Stimulated activated naive B cell treated with anti-CD40 and anti-IgM and Interleukin-4, amounts not matched to agents 10 μg/mL and 1 μg/mL and 100 μg/mL, for 72 hours (primary cell): Measurements from ENCODE around the gene DHRSX.

Experiments
- ATAC-seq, 2 donors: fragments of 150-1000 bp; cut with Tn5 transposase; replicated peaks; 2 replicates each; pipeline ENCODE4 v1.10.0; 2021; ENCODE audit warnings: moderate library complexity in 1 of 2
- DNase-seq: peaks from one replicate; pipeline ENCODE4 v3.0.0; 2021
- H3K27ac Mint-ChIP-seq: one replicate; pipeline ENCODE4 v1.8.0; 2022; ENCODE audit warnings: mild to moderate bottlenecking, mixed read lengths
- H3K27me3 Mint-ChIP-seq, 2 donors: one replicate each; pipeline ENCODE4 v1.8.0; 2022; ENCODE audit warnings: mixed read lengths in 2 of 2
- H3K36me3 Mint-ChIP-seq, 2 donors: one replicate each; pipeline ENCODE4 v1.8.0; 2022; ENCODE audit warnings: mixed read lengths in 2 of 2, mild to moderate bottlenecking in 1 of 2
- H3K4me1 Mint-ChIP-seq, 2 donors: one replicate each; pipeline ENCODE4 v1.8.0; 2022; ENCODE audit warnings: mixed read lengths in 2 of 2, mild to moderate bottlenecking in 1 of 2
- H3K4me3 Mint-ChIP-seq, 2 donors: one replicate each; pipeline ENCODE4 v1.8.0; 2022; ENCODE audit warnings: mild to moderate bottlenecking in 2 of 2, mixed read lengths in 2 of 2, moderate library complexity in 1 of 2
- H3K9me3 Mint-ChIP-seq, 2 donors: one replicate each; pipeline ENCODE4 v1.8.0; 2022; ENCODE audit warnings: mixed read lengths in 2 of 2, mild to moderate bottlenecking in 1 of 2

Gene DHRSX

DNA sequence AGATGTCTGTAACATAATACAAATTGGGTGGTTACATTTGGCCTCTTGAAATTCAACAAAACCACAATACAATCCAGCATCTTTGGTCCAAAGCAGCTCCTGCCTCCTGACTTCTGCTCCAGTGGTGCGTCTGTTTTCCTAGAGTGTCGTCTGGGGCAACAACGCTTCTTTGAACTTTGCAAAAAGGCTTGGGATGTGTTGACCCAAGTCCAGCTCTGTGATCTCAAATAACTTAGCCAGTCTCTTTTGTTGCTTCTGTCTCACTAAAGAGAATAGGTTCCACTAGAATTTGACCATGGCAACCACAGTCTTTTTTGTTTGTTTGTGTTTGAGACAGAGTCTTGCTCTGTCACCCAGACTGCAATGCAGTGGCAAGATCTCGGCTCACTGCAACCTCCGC lies 324.0 kb downstream of the DHRSX start:
- DNase-seq (no peak), ATAC-seq (no peak)
- no peak overlapping the region for H3K4me3 Mint-ChIP-seq
- no peak overlapping the region for H3K27ac Mint-ChIP-seq
- H3K36me3 Mint-ChIP-seq: peaks cover 3 to 12% of the 10 kb centered on the region in 2 donors
- no peaks in the 10 kb centered on the region for H3K27me3 Mint-ChIP-seq
- no peaks in the 10 kb centered on the region for H3K9me3 Mint-ChIP-seq
- H3K4me1 Mint-ChIP-seq: peaks cover 11 to 13% of the 10 kb centered on the region in 2 donors

GRCh38 chrX:2176274-2176673 lies 324.5 kb downstream of the DHRSX start:
- DNase-seq: no peak
- Mint-ChIP-seq H3K4me3 (no peak overlapping the region), H3K27ac (no peak overlapping the region), H3K36me3 (peaks cover 3 to 14% of the 10 kb centered on the region in 2 donors), H3K9me3 (no peaks in the 10 kb centered on the region), H3K4me1 (peaks cover 11 to 13% of the 10 kb centered on the region in 2 donors), H3K27me3 (no peaks in the 10 kb centered on the region)
- ATAC-seq: no peak

DNA sequence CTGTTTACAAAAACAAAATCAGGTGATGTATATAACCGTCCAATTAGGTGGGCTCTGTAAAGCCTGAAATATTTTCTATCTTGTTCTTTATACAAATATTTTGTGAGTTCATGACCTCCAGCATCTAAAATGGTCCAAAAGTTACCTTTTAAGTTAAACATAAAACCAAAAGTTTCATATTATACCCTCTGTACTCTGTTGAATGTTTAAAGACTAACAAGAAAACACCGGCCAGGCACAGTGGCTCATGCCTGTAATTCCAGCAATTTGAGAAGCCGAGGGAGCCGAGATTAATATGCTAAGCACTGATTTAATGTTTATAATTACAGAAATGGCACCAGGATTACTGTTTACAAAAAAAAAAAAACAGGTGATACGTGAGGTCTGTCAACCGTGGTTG lies 328.4 kb downstream of the DHRSX start:
- no peak for ATAC-seq
- H3K9me3 Mint-ChIP-seq: peaks cover 4 to 6% of the 10 kb centered on the region in 2 donors
- peaks cover 5 to 10% of the 10 kb centered on the region in 2 donors for H3K36me3 Mint-ChIP-seq
- no peak overlapping the region for H3K27ac Mint-ChIP-seq
- H3K27me3 Mint-ChIP-seq: no peaks in the 10 kb centered on the region
- no peak for DNase-seq
- no peak overlapping the region for H3K4me3 Mint-ChIP-seq
- H3K4me1 Mint-ChIP-seq: peaks cover 4 to 13% of the 10 kb centered on the region in 2 donors
